ENCODE data around the gene TTC39B.

TTC39B gene

GRCh38 chr9:15205632-15206420 is 101.2 kb downstream of the TTC39B start:
- TF ChIP-seq REST (IDR thresholded peaks at IDR 0.05; ENCODE audit: low read depth) (no peak), CREB1 (IDR thresholded peaks at IDR 0.05; ENCODE audit: low read depth) (no peak), FOXM1 (IDR thresholded peaks at IDR 0.05; ENCODE audit: borderline replicate concordance, low read depth) (no peak), EGR1 (IDR thresholded peaks at IDR 0.05) (no peak), ZBTB7A (IDR thresholded peaks at IDR 0.05; ENCODE audit: low read depth) (no peak), YY1 (IDR thresholded peaks at IDR 0.05; ENCODE audit: low read depth) (no peak), TAF1 (IDR thresholded peaks at IDR 0.05; ENCODE audit: low read depth) (no peak), TCF12 (IDR thresholded peaks at IDR 0.05; ENCODE audit: low read depth) (no peak), TEAD4 (IDR thresholded peaks at IDR 0.05) (no peak), NFIC (IDR thresholded peaks at IDR 0.05) (no peak), USF1 (IDR thresholded peaks at IDR 0.05) (no peak), MAX (IDR thresholded peaks at IDR 0.05) (no peak), RAD21 (IDR thresholded peaks at IDR 0.05; ENCODE audit: low read depth) (no peak), CEBPB (IDR thresholded peaks at IDR 0.05) (no peak), EP300 (IDR thresholded peaks at IDR 0.05; ENCODE audit: borderline replicate concordance) (no peak)

GRCh38 chr9:15203581-15203980 is 103.4 kb downstream of the TTC39B start:
- TF ChIP-seq EGR1 (IDR thresholded peaks at IDR 0.05) (no peak), USF1 (IDR thresholded peaks at IDR 0.05) (no peak), TEAD4 (IDR thresholded peaks at IDR 0.05) (no peak)

GRCh38 chr9:15200111-15200510 is 106.9 kb downstream of the TTC39B start:
- TF ChIP-seq CREB1 (IDR thresholded peaks at IDR 0.05; ENCODE audit: low read depth) (no peak), TCF12 (IDR thresholded peaks at IDR 0.05; ENCODE audit: low read depth) (no peak), RAD21 (IDR thresholded peaks at IDR 0.05; ENCODE audit: low read depth) (no peak), TAF1 (IDR thresholded peaks at IDR 0.05; ENCODE audit: low read depth) (no peak), USF1 (IDR thresholded peaks at IDR 0.05) (no peak), EP300 (IDR thresholded peaks at IDR 0.05; ENCODE audit: borderline replicate concordance) (no peak), YY1 (IDR thresholded peaks at IDR 0.05; ENCODE audit: low read depth) (no peak), CEBPB (IDR thresholded peaks at IDR 0.05) (no peak), TEAD4 (IDR thresholded peaks at IDR 0.05) (no peak), REST (IDR thresholded peaks at IDR 0.05; ENCODE audit: low read depth) (no peak), FOXM1 (IDR thresholded peaks at IDR 0.05; ENCODE audit: borderline replicate concordance, low read depth) (no peak), NFIC (IDR thresholded peaks at IDR 0.05) (no peak), EGR1 (IDR thresholded peaks at IDR 0.05) (no peak), ZBTB7A (IDR thresholded peaks at IDR 0.05; ENCODE audit: low read depth) (no peak), MAX (IDR thresholded peaks at IDR 0.05) (no peak)

GRCh38 chr9:15192856-15193255 is 114.2 kb downstream of the TTC39B start:
- TF ChIP-seq ZBTB7A (IDR thresholded peaks at IDR 0.05; ENCODE audit: low read depth): no peak
- no peak for TF ChIP-seq REST (IDR thresholded peaks at IDR 0.05; ENCODE audit: low read depth)
- no peak for TF ChIP-seq USF1 (IDR thresholded peaks at IDR 0.05)
- no peak for TF ChIP-seq FOXM1 (IDR thresholded peaks at IDR 0.05; ENCODE audit: borderline replicate concordance, low read depth)
- TF ChIP-seq YY1 (IDR thresholded peaks at IDR 0.05; ENCODE audit: low read depth): no peak
- no peak for TF ChIP-seq TCF12 (IDR thresholded peaks at IDR 0.05; ENCODE audit: low read depth)
- no peak for TF ChIP-seq NFIC (IDR thresholded peaks at IDR 0.05)
- TF ChIP-seq TEAD4 (IDR thresholded peaks at IDR 0.05): no peak
- TF ChIP-seq CEBPB (IDR thresholded peaks at IDR 0.05): no peak
- TF ChIP-seq EP300 (IDR thresholded peaks at IDR 0.05; ENCODE audit: borderline replicate concordance): no peak
- no peak for TF ChIP-seq TAF1 (IDR thresholded peaks at IDR 0.05; ENCODE audit: low read depth)
- no peak for TF ChIP-seq MAX (IDR thresholded peaks at IDR 0.05)
- TF ChIP-seq CREB1 (IDR thresholded peaks at IDR 0.05; ENCODE audit: low read depth): no peak
- no peak for TF ChIP-seq RAD21 (IDR thresholded peaks at IDR 0.05; ENCODE audit: low read depth)

Measured in Ishikawa (cell line).